Left lobe of liver (tissue), 2 donors: ENCODE results near the gene DNAJB2. TPM values are rescaled to one million over a fixed set of nuclear protein-coding genes. Genes with fewer than 3 reads are reported as not detected.

Experiments
- ATAC-seq: fragments of 200-7000 bp; cut with Tn5 transposase; one replicate; pipeline ENCODE4 v1.9.1; 2020; ENCODE audit warnings: mild to moderate bottlenecking, moderate library complexity
- DNase-seq: peaks from one replicate; pipeline ENCODE4 v3.0.0-alpha.2; 2020; ENCODE audit warnings: low spot score
- total RNA-seq: library from RNA; stranded (reverse); gene quantifications from one replicate; pipeline ENCODE4 v1.2.1, GENCODE V29; 2021
- donor health status: DM: no; HTN: no; CAD: no; lungs with moderate emphysema.
- donor health status: DM: no; HTN: yes; CAD: no.

Gene DNAJB2
- 40.9 TPM for total RNA-seq

GRCh38 chr2:219279151-219279915 lies at the start of gene DNAJB2:
TSS of gene DNAJB2 (plus strand) at chr2:219279366. CDS start at chr2:219279834, 468 bp downstream.
- peak; percentile 92 for ATAC-seq

GRCh38 chr2:219230059-219230540 lies 49.1 kb upstream of the DNAJB2 start:
- ATAC-seq: peak; percentile 27
- DNase-seq: no peak

More at GRCh38 chr2:219279151-219279915, at the start of gene DNAJB2:
- DNase-seq: peak; percentile 99

- ATAC-seq: no peak
- DNase-seq: no peak
Observed at GRCh38 chr2:219234331-219234730, 44.8 kb upstream of the DNAJB2 start.

- peak; percentile 71 for DNase-seq
- peak; percentile 73 for ATAC-seq
Observed at GRCh38 chr2:219243291-219243761, 35.8 kb upstream of the DNAJB2 start.

- ATAC-seq (no peak), DNase-seq (no peak)
Observed at GRCh38 chr2:219244789-219245147, 34.4 kb upstream of the DNAJB2 start.

- DNase-seq: peak; percentile 95
- peak; percentile 75 for ATAC-seq
Observed at GRCh38 chr2:219245148-219245898, 33.8 kb upstream of the DNAJB2 start, which contains the start of the genes GLB1L and STK16. TSS of gene GLB1L (minus strand) at chr2:219245444. CDS start at chr2:219243573, 1,871 bp downstream. TSS of gene STK16 (plus strand) at chr2:219245479. CDS start at chr2:219246000, 521 bp downstream.

- DNase-seq (no peak), ATAC-seq (no peak)
Observed at GRCh38 chr2:219245899-219246230, 33.3 kb upstream of the DNAJB2 start.

GRCh38 chr2:219246559-219246958 lies 32.6 kb upstream of the DNAJB2 start:
- DNase-seq (no peak), ATAC-seq (no peak)

- ATAC-seq (no peak), DNase-seq (no peak)
Observed at GRCh38 chr2:219247678-219248642, 31.2 kb upstream of the DNAJB2 start.

- DNase-seq (no peak), ATAC-seq (no peak)
Observed at GRCh38 chr2:219248845-219249202, 30.3 kb upstream of the DNAJB2 start.

- DNase-seq (peak; percentile 91), ATAC-seq (peak; percentile 71)
Observed at GRCh38 chr2:219249203-219249980, 29.8 kb upstream of the DNAJB2 start.

GRCh38 chr2:219250049-219250781 lies 29.0 kb upstream of the DNAJB2 start:
- no peak for DNase-seq
- no peak for ATAC-seq

GRCh38 chr2:219251656-219252055 lies 27.5 kb upstream of the DNAJB2 start:
- no peak for DNase-seq
- ATAC-seq: no peak

- DNase-seq: no peak
- ATAC-seq: no peak
Observed at GRCh38 chr2:219252084-219252483, 27.1 kb upstream of the DNAJB2 start.

GRCh38 chr2:219252570-219252899 lies 26.6 kb upstream of the DNAJB2 start:
- no peak for ATAC-seq
- no peak for DNase-seq

- DNase-seq (no peak), ATAC-seq (peak; percentile 7)
Observed at GRCh38 chr2:219252900-219253752, 26.0 kb upstream of the DNAJB2 start, which contains the start of gene TUBA4B. TSS of gene TUBA4B (plus strand) at chr2:219253243. CDS start at chr2:219253408, 165 bp downstream.

- DNase-seq: peak; percentile 91
- ATAC-seq: peak; percentile 86
Observed at GRCh38 chr2:219253753-219254589, 25.2 kb upstream of the DNAJB2 start, which contains the start of gene TUBA4A. TSS of gene TUBA4A (minus strand) at chr2:219253918. CDS start at chr2:219253858, 60 bp downstream.
